IgD-negative memory B cell (primary cell): ENCODE results near the gene DEFB118. TPM values are rescaled to one million over a fixed set of nuclear protein-coding genes. Genes with fewer than 3 reads are reported as not detected.

ENCODE experiments used
- H3K27ac Mint-ChIP-seq, 3 donors: one replicate each; pipeline ENCODE4 v1.8.0; 2020 to 2022; ENCODE audit warnings: mild to moderate bottlenecking in 3 of 3, mixed read lengths in 3 of 3, moderate library complexity in 1 of 3
- H3K27me3 Mint-ChIP-seq: one replicate; pipeline ENCODE4 v1.8.0; 2021; ENCODE audit warnings: mixed read lengths
- H3K36me3 Mint-ChIP-seq: one replicate; pipeline ENCODE4 v1.8.0; 2020; ENCODE audit warnings: mild to moderate bottlenecking, mixed read lengths
- H3K4me1 Mint-ChIP-seq, 3 donors: one replicate each; pipeline ENCODE4 v1.8.0; 2020 to 2022; ENCODE audit warnings: mixed read lengths in 3 of 3, mild to moderate bottlenecking in 1 of 3
- H3K4me3 Mint-ChIP-seq, 4 donors: one replicate each; pipeline ENCODE4 v1.8.0; 2020 to 2022; ENCODE audit warnings: mild to moderate bottlenecking in 4 of 4, mixed read lengths in 4 of 4, moderate library complexity in 3 of 4
- H3K9me3 Mint-ChIP-seq, 3 donors: one replicate each; pipeline ENCODE4 v1.8.0; 2020 to 2021; ENCODE audit warnings: mixed read lengths in 3 of 3, mild to moderate bottlenecking in 1 of 3
- polyA plus RNA-seq: library from polyadenylated mRNA; unstranded; fragments of 300-500 nt; fragmentation: Illumina TruSeq; gene quantifications from one replicate; pipeline ENCODE4 v1.2.3, GENCODE V29; 2021

Gene DEFB118
- polyA plus RNA-seq, 1 donor from 2014 or later: not detected

- Mint-ChIP-seq H3K4me3 (no peak overlapping the region), H3K27ac (no peak overlapping the region)
Measured at GRCh38 chr20:31418307-31418706, 49.9 kb downstream of the DEFB118 start.

More at GRCh38 chr20:31418307-31418706, 49.9 kb downstream of the DEFB118 start:
- Mint-ChIP-seq H3K27me3 (no peaks in the 10 kb centered on the region), H3K9me3 (peaks cover 0 to 7% (median 3%) of the 10 kb centered on the region in 3 donors), H3K36me3 (no peaks in the 10 kb centered on the region), H3K4me1 (no peaks in the 10 kb centered on the region)

Other genes with a start within 250 kb of the DEFB118 start
- gene DEFB115, start 110.9 kb upstream of the DEFB118 start, polyA plus RNA-seq: not detected
- gene DEFB116, start 60.0 kb upstream of the DEFB118 start, polyA plus RNA-seq: not detected
- gene DEFB119, start 22.0 kb downstream of the DEFB118 start, polyA plus RNA-seq: not detected
- not detected for gene DEFB121, start 37.6 kb downstream of the DEFB118 start, polyA plus RNA-seq
- gene DEFB123, start 72.0 kb downstream of the DEFB118 start, polyA plus RNA-seq: not detected
- gene DEFB124, start 106.5 kb downstream of the DEFB118 start, polyA plus RNA-seq: not detected
- not detected for gene REM1, start 106.7 kb downstream of the DEFB118 start, polyA plus RNA-seq
- 109 TPM for gene HM13, start 145.8 kb downstream of the DEFB118 start, polyA plus RNA-seq
- 2.2 TPM for gene ID1, start 236.7 kb downstream of the DEFB118 start, polyA plus RNA-seq